ENCODE data around the gene KRTAP1-4. TPM values are rescaled to one million over a fixed set of nuclear protein-coding genes. Genes with fewer than 3 reads are reported as not detected.

The KRTAP1-4 gene
- total RNA-seq, 4 donors from 2014 or later = not detected

DNA sequence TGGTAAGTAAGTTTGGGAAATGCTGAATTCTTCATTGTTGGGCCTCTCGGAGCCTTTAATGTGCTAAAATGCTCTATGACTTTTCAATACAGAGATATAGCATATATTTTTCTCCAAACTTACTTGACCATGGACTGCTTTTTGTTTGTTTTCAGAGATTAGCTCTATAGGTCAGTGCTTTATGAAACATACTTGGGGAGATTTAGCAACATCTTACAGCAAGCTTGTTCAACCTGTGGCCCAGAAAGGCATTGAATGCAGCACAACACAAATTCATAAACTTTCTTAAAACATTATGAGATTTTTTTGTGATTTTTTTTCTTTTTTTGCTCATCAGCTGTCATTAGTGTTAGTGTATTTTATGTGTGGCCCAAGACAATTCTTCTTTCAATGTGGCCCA is 20.1 kb downstream of the KRTAP1-4 start:
- H3K9me3 ChIP-seq = no peaks in the 10 kb centered on the region
- intact Hi-C loops (cut with DNase I; ENCODE audit: low total_unique reads) = no loop called here
- in situ Hi-C loops (cut with MboI; ENCODE audit: low sequenced_read_pairs in 4 of 4) = no loop called here

GRCh38 chr17:41009301-41009760 is 20.7 kb downstream of the KRTAP1-4 start:
- no peak overlapping the region for H3K27ac ChIP-seq
- TF ChIP-seq POLR2A (IDR thresholded peaks at IDR 0.05) = no peak
- TF ChIP-seq, protein P1, sequence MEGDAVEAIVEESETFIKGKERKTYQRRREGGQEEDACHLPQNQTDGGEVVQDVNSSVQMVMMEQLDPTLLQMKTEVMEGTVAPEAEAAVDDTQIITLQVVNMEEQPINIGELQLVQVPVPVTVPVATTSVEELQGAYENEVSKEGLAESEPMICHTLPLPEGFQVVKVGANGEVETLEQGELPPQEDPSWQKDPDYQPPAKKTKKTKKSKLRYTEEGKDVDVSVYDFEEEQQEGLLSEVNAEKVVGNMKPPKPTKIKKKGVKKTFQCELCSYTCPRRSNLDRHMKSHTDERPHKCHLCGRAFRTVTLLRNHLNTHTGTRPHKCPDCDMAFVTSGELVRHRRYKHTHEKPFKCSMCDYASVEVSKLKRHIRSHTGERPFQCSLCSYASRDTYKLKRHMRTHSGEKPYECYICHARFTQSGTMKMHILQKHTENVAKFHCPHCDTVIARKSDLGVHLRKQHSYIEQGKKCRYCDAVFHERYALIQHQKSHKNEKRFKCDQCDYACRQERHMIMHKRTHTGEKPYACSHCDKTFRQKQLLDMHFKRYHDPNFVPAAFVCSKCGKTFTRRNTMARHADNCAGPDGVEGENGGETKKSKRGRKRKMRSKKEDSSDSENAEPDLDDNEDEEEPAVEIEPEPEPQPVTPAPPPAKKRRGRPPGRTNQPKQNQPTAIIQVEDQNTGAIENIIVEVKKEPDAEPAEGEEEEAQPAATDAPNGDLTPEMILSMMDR (IDR thresholded peaks at IDR 0.05 in 4 of 5, conservative IDR thresholded peaks at IDR 0.05 in 1 of 5) = no peak
- intact Hi-C loops (cut with DNase I; ENCODE audit: low total_unique reads) = no loop called here
- ATAC-seq (no peak), DNase-seq (no peak)
- H3K9me3 ChIP-seq = no peaks in the 10 kb centered on the region
- H3K4me3 ChIP-seq = no peak overlapping the region
- H3K36me3 ChIP-seq = no peaks in the 10 kb centered on the region
- in situ Hi-C loops (cut with MboI; ENCODE audit: low sequenced_read_pairs in 4 of 4) = no loop called here
- no peaks in the 10 kb centered on the region for H3K27me3 ChIP-seq
- peaks cover 7 to 8% of the 10 kb centered on the region in 2 donors for H3K4me1 ChIP-seq

More for the DNA sequence above, 20.1 kb downstream of the KRTAP1-4 start:
- DNase-seq = no peak
- Histone ChIP-seq H3K27ac (no peak overlapping the region), H3K36me3 (no peaks in the 10 kb centered on the region), H3K4me3 (no peak overlapping the region), H3K27me3 (no peaks in the 10 kb centered on the region), H3K4me1 (peaks cover 7 to 8% of the 10 kb centered on the region in 2 donors)
- ATAC-seq = no peak
- TF ChIP-seq, protein P1 (IDR thresholded peaks at IDR 0.05 in 4 of 5, conservative IDR thresholded peaks at IDR 0.05 in 1 of 5) = no peak
- no peak for TF ChIP-seq POLR2A (IDR thresholded peaks at IDR 0.05)

- no peak for ATAC-seq
- Histone ChIP-seq H3K4me1 (peaks cover 7 to 8% of the 10 kb centered on the region in 2 donors), H3K27ac (no peak within 1 kb of the TSS), H3K4me3 (no peak within 1 kb of the TSS), H3K9me3 (no peaks in the 10 kb centered on the region), H3K36me3 (no peaks in the 10 kb centered on the region), H3K27me3 (no peaks in the 10 kb centered on the region)
- TF ChIP-seq POLR2A (IDR thresholded peaks at IDR 0.05) = no peak
- DNase-seq = no peak
- intact Hi-C loops (cut with DNase I; ENCODE audit: low total_unique reads) (no loop called here), in situ Hi-C loops (cut with MboI; ENCODE audit: low sequenced_read_pairs in 4 of 4) (no loop called here)
Observed at GRCh38 chr17:41008811-41009210, 21.2 kb downstream of the KRTAP1-4 start, which contains the start of gene KRTAP3-1. Gene KRTAP3-1 (minus strand): TSS chr17:41009128. CDS start chr17:41009074, 54 bp downstream.

DNA sequence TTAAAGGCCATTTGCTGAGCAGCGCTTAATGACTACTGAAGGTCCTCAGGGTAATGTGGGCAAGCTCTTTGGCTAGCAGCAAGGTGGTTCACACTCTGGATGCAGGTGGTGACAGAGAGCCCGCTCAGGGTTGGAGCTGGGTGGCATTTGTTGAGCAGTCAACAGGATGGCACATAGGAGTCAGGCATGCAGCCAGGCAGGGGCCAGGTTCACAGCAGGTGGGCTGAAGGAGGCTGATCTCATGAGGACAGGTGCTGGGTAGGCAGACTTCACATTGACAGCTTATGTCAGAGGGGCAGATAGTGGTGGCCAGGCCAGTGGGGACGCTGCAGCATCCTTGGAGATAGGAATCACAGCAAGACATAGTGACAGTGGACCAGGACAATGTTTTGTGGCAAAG is 25.6 kb downstream of the KRTAP1-4 start:
- no peak for DNase-seq
- no peak for ATAC-seq
- TF ChIP-seq POLR2A (IDR thresholded peaks at IDR 0.05) = no peak
- TF ChIP-seq, protein P1 (IDR thresholded peaks at IDR 0.05 in 4 of 5, conservative IDR thresholded peaks at IDR 0.05 in 1 of 5) = no peak
- Histone ChIP-seq H3K27me3 (peaks cover 0 to 8% (median 0%) of the 10 kb centered on the region in 3 donors), H3K36me3 (no peaks in the 10 kb centered on the region), H3K27ac (no peak overlapping the region), H3K9me3 (no peaks in the 10 kb centered on the region), H3K4me3 (no peak overlapping the region), H3K4me1 (no peaks in the 10 kb centered on the region)
- in situ Hi-C loops (cut with MboI; ENCODE audit: low sequenced_read_pairs in 4 of 4) = no loop called here
- intact Hi-C loops (cut with DNase I; ENCODE audit: low total_unique reads) = no loop called here

- Histone ChIP-seq H3K36me3 (no peaks in the 10 kb centered on the region), H3K4me3 (no peak overlapping the region), H3K9me3 (no peaks in the 10 kb centered on the region), H3K27ac (no peak overlapping the region), H3K4me1 (no peaks in the 10 kb centered on the region), H3K27me3 (peaks cover 0 to 8% (median 0%) of the 10 kb centered on the region in 3 donors)
- in situ Hi-C loops (cut with MboI; ENCODE audit: low sequenced_read_pairs in 4 of 4) (no loop called here), intact Hi-C loops (cut with DNase I; ENCODE audit: low total_unique reads) (no loop called here)
- ATAC-seq (no peak), DNase-seq (no peak)
- no peak for TF ChIP-seq POLR2A (IDR thresholded peaks at IDR 0.05)
- TF ChIP-seq, protein P1 (IDR thresholded peaks at IDR 0.05 in 4 of 5, conservative IDR thresholded peaks at IDR 0.05 in 1 of 5) = no peak
Observed at GRCh38 chr17:41003926-41004325, 26.1 kb downstream of the KRTAP1-4 start.

Data from gastrocnemius medialis (tissue), 4 donors.